Stimulated activated CD4-positive, alpha-beta T cell treated with anti-CD3 and anti-CD28 coated beads, Interleukin-15, amount 100 ng/mL, for 24 hours (primary cell): ENCODE results near the gene RUSC1.
"Not testable (repeated sequence)": the region's sequence is repeated elsewhere in the genome, so short reads cannot be mapped to it uniquely, and the experiment has no call there.

Experiments used
- DNase-seq: peaks from one replicate; pipeline ENCODE4 v3.0.0-alpha.2; 2020

Gene RUSC1, protein sequence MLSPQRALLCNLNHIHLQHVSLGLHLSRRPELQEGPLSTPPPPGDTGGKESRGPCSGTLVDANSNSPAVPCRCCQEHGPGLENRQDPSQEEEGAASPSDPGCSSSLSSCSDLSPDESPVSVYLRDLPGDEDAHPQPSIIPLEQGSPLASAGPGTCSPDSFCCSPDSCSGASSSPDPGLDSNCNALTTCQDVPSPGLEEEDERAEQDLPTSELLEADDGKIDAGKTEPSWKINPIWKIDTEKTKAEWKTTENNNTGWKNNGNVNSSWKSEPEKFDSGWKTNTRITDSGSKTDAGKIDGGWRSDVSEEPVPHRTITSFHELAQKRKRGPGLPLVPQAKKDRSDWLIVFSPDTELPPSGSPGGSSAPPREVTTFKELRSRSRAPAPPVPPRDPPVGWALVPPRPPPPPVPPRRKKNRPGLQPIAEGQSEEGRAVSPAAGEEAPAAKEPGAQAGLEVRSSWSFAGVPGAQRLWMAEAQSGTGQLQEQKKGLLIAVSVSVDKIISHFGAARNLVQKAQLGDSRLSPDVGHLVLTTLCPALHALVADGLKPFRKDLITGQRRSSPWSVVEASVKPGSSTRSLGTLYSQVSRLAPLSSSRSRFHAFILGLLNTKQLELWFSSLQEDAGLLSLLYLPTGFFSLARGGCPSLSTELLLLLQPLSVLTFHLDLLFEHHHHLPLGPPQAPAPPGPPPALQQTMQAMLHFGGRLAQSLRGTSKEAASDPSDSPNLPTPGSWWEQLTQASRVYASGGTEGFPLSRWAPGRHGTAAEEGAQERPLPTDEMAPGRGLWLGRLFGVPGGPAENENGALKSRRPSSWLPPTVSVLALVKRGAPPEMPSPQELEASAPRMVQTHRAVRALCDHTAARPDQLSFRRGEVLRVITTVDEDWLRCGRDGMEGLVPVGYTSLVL

DNA sequence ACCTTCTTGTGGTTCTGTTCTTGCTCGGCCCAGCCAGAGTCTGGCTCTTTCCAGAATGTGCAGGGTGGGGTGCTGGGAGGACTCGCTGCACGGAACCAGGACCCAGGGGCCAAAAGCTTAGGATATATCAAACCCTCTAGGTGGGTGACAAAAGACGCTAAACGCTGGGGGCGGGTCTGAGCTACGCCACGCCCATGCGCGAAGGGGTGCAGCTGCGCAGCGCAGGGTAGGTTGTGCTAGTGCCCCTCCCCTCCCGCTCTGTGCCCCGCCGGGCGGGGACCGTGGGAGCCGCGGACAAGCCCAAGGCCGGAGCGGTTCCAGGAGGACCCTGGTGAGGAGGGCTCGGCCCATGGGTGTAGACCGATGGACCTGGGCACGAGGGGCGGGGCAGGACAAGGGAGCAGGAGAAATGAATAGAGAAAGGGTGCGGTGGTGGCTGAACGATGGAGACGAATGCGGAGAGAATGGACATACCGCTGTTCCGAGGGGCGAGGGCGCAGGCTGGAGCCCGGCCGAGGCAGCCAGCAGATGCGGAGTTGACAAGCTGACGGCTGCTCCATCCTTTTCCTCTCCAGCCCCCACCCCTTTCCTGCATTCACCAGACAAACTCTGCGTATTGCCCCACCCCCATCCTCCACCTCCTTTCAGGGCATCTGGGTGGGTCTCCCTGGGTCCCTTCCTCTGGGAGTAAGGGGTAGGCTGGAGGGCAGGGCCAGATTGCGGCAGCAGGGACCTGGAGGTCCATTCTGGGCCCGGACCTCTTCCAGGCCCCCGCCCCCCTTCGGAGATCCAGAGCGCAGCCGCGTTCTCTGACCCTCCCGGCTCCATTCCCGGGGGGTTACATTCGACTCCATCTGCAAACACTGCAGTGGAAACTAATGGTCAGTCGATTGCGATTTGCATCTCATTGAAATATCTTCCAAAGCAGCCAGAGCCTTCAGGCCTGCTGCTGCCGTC, at the start of gene RUSC1:
RUSC1 (plus strand) TSS at position 234 of the 957 bp plus-strand sequence. CDS start 880 bp downstream, outside the sequence.
- peak; percentile 85 for DNase-seq

DNA sequence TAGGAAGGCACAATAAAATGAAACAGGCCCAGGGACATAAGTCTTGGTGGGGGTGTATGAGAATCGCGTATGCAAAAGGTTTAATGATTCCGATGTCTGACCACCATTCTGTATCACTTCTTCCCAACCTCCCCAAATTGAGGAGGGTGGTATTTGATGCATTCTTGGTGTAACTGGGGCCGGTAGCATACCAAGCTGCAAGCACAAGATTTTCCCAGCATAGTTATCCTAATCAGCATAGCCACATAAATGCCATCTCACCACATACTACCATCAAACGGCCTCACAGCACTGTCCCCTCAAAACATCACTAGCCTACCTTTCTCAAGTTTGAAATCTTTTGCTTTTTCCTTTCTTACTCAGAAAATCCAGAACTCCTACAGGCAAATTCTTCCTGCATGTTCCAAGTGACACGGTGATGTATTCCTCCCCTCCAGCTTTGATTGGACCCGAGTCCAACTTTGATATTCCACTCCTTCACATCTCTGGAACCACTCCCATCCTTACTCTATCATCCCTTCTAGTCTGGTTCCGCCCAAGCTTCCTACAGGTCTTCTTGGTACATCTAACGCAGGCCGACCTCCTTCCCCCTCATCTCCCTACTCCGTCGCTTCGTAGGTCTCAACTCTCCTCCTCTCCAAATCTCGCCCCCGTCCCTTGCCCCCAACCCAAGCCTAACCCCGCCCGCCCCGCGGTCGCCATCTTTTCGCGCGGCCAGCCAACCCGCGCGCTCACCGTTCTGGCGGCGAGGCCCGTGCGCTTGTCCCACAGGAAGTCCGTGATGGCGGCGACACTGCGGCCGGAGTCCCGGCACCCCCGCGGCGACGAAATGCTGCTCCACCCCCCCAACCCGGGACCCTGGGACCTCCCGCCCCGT, 48.0 kb upstream of the RUSC1 start:
- DNase-seq: no peak

DNA sequence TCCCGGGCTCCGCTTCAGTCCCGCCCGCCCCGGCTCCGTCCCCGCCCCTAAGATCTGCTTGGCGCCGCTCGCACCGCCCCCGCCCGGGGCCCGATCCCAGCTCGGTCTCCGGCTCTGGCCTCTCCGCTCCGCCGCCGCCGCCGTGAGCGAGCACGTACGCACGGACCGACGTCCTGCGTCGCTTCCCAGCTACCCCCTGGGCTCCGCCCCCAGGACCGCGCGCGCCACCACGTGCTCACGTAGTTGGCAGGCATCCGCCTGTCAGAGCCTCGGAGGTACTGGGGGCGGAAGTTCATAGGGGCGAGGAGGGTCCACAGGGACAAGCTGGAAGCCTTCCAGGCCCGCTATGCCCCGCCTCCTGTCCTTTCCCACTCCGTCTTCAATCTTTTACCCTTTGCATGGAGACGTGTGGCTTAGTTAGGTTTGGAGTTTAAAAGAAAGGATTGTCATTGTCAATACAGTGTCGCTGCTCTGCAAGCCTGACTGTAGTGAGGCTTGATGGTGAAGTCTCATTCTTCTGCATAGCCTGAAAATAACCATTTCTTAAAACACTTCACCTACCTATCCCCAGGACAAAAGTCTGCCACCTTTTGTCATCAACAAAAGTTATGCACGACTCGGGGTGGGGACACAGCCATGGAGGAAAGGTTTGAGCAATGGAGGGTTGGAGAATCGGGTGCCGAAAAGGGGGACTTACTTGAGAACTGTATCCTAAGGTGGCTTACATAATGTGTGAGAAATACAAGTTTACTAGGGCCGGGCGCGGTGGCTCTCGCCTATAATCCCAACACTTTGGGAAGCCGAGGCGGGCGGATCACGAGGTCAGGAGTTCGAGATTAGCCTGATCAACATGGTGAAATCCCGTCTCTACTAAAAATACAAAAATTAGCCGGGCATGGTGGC, 47.1 kb upstream of the RUSC1 start, which contains the start of gene CLK2:
CLK2 (minus strand) TSS at position 162 of the 903 bp plus-strand sequence. CDS start 2,527 bp downstream, outside the sequence.
- DNase-seq: peak; percentile 99

DNA sequence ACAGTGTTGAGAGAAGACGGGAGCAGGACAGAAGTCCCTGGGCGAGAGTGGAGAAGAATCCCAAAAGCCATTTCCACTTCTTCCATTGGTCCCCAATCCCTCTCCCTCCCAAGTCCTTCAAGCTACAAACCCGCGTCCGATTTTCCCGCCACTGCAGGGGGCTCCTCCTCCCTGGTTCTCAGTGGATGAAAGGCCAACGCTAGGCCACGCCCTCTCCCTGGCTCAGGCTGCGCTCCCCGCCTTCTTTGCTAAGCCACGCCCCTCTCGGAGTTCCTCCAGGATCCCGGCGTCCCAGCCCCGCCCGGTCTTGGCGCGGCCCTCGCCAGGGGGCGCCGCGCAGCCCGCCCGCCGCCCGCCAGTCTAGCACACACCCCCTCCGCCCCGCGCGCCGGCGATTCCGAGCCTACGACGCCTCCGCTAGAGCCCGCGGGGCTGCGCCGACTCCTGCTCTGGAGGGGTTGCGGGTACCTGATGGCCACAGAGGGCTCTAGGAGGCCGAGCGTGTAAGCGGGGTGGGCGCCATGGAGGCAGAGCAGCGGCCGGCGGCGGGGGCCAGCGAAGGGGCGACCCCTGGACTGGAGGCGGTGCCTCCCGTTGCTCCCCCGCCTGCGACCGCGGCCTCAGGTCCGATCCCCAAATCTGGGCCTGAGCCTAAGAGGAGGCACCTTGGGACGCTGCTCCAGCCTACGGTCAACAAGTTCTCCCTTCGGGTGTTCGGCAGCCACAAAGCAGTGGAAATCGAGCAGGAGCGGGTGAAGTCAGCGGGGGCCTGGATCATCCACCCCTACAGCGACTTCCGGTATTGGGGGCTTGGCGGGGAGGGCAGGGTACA, 43.4 kb upstream of the RUSC1 start, which contains the start of gene HCN3:
HCN3 (plus strand) TSS at position 394 of the 832 bp plus-strand sequence; CDS start at position 522, 128 bp downstream.
- DNase-seq: peak; percentile 99

DNA sequence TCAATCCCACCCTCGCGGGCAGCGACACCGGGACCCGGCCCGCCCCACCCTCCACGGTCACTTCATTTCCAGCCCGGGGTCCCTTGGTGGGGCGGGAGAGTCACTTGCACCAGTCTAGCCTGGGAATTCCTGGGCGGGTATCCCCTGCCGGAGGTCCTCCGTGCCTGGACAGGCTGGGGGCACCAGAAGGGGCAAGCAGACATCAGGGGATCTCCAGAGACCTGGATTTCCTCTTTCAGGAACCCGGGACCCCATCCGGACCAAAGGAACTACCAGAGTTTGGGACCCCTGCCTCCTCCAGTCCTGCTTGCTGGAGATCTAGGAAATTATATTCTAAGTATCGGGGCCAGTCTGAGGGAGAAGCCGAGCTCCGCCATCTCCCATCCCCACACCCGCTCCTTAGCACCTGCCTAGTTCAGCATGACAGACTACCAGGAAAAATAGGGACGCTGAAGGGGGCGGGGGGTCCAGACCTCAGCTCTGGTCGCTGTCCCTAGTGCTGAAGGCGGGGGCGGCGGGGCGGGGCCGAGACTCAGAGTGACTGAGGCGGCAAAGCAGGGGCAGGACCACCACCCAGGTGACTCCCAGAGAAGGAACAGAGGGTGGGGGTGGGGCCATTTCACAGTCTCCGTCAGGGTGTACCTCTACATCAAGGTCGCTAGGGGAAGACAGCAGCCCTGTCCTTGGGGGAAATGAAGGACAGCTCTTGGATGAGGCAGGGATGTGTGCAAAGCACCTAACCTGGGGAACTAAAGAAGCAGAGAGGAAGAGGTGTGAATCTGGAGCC, 42.6 kb upstream of the RUSC1 start:
- DNase-seq: peak; percentile 80

DNA sequence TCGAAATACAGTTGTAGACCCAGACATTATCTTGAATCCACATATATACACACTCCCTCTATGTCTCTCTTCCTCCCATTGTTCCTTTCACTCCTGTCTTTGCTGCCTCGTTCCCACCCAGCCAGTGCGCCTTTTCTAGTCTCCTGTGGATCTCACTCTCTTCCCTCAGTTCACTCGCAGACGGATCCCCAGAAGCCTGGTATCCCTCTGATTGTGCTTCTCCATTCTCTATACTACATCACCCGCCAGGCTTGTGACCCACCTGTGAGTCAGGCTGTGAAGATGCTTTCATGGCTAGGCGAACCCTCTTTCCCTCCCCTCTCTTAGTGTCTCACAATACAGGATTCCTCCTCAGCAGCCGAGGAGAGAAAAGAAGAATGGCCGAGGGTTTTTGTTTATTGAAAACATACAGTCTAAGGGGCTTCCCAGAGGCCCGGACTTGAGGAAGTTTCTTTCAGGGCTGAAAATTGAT, 42.0 kb upstream of the RUSC1 start:
- no peak for DNase-seq

DNA sequence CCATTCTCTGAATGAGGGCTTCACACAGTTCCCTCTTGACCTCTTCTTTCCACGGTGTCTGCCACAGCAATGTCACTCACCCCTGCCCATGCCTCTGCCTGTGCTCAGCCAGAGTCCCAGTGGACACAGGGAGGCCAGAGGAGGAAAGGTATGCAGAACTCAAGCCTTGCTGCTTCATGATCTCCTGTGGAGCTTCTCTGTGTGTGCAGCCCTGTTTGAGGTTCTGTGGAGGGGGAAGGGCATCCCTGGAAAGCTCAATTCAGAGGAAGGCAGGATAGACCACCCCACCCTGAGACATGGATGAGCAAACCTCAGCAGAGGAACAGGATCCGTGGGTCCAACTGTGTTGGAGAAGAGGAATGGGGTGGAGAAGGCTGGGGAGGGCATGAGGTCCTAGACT, 41.4 kb upstream of the RUSC1 start:
- DNase-seq: no peak

DNA sequence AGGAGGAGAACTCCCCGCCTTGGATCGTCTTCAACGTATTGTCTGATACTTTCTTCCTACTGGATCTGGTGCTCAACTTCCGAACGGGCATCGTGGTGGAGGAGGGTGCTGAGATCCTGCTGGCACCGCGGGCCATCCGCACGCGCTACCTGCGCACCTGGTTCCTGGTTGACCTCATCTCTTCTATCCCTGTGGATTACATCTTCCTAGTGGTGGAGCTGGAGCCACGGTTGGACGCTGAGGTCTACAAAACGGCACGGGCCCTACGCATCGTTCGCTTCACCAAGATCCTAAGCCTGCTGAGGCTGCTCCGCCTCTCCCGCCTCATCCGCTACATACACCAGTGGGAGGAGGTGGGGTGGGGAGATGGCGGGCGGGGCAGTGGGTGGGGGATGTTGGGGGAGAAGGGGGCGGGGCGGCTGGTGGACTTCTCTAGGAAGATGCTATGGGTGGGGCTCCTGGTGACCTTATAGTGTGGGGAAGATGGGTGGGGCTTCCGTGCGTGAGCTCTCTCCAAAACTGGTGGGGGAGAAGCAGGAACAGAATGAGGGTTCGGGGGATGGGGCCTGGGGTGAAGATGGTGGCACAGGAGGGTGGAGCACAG, 38.1 kb upstream of the RUSC1 start:
- no peak for DNase-seq

DNA sequence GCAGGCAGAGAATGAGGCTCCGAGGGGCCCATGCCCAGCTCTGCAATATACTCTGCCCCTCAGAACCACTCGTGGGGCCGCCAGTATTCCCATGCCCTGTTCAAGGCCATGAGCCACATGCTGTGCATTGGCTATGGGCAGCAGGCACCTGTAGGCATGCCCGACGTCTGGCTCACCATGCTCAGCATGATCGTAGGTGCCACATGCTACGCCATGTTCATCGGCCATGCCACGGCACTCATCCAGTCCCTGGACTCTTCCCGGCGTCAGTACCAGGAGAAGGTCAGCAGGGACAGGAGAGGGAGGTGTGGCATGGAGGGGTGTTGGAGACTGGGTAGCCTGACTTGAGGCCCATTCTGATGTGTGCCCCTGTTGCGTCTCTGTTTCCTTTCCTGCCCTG, 36.2 kb upstream of the RUSC1 start:
- DNase-seq: no peak

DNA sequence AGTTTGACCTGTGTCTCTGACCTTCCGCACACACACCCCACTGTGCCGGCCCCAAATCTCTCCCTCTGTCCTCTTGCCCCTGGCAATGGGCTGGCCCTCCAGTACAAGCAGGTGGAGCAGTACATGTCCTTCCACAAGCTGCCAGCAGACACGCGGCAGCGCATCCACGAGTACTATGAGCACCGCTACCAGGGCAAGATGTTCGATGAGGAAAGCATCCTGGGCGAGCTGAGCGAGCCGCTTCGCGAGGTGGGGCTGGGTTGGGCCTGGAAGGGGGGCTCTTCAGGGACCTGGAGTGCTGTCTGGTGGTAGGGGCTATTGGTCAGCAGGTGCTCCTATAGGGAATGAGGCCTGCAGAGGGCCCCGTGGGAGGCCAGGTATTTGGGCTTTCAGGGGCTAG, 35.6 kb upstream of the RUSC1 start:
- DNase-seq: no peak

DNA sequence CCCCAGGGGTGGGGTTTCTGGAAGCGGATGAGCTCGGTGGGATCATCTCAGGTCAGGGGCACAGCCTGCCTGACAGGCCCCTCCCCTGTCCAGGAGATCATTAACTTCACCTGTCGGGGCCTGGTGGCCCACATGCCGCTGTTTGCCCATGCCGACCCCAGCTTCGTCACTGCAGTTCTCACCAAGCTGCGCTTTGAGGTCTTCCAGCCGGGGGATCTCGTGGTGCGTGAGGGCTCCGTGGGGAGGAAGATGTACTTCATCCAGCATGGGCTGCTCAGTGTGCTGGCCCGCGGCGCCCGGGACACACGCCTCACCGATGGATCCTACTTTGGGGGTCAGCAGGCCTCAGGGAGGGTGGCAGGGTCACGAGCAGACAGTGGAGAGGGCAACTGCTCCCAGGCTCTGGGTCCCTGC, 35.1 kb upstream of the RUSC1 start:
- no peak for DNase-seq

DNA sequence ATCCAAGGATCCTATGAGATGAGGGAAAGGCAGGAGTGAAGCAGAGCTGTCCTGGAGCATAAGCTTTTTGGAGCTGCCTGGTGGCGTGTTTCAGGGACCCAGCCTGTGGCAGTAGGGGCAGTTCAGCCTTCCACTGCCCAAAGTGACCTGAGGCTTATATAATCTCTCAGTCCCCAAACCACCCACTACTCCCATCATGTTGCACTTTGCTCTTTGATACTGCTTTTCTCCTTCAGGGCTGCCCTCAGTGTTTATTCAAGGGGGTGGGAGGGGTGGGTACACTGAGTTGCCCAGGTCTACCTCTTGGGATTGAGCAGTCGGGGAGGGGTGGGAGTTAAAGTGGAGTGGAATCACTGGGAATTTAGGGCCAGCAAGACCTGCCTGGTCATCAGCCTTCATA, 34.1 kb upstream of the RUSC1 start:
- no peak for DNase-seq

DNA sequence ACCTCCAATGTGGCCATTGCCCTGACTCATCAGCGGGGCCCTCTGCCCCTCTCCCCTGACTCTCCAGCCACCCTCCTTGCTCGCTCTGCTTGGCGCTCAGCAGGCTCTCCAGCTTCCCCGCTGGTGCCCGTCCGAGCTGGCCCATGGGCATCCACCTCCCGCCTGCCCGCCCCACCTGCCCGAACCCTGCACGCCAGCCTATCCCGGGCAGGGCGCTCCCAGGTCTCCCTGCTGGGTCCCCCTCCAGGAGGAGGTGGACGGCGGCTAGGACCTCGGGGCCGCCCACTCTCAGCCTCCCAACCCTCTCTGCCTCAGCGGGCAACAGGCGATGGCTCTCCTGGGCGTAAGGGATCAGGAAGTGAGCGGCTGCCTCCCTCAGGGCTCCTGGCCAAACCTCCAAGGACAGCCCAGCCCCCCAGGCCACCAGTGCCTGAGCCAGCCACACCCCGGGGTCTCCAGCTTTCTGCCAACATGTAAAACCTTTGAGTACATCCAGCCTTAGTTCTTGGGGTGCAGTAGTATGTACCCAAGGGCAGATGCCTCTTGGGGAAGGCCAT, 32.6 kb upstream of the RUSC1 start:
- no peak for DNase-seq

DNA sequence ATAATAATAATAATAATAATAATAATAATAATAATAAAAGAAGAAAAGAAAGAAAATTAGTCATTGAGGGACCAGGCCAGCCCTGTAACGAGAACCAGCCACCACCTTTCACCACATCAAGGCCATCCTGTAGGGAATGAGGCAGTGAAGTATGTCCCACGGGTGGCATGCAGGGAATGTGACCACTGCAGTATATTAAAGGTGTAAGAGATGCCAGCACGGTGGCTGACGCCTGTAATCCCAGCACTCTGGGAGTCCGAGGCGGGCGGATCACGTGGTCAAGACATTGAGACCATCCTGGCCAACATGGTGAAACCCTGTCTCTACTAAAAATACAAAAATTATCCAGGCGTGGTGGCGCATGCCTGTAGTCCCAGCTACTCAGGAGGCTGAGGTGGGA, 29.7 kb upstream of the RUSC1 start:
- DNase-seq: not testable (repeated sequence)

DNA sequence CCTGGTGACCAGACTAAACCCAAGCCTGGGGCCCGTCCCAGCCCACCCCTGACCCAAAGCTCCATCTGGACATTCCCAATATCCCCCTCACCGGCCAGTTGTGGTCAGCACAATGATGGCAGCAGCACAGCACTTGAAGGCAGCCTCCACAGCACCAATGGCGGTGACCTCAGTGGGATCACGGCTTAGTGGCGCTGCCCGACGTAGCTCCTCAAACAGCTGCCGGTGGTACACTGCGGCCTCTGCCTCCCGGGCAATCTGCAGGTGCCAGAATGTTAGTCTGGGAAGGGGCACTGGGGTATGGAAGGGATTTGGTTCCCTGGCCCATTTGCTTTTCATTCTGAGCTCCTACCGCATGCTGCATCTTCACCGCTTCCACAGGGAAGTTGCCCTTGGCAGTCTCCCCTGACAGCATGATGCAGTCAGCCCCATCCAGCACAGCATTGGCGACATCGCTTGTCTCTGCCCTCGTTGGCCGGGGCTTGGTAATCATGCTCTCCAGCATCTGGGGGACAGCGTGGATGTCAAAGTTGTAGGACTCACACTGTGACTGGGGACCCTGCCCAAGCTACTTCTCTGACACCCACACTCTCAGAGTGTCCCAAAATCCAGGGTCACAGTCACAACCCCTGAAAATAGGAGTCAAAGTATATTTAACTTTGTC, 27.5 kb upstream of the RUSC1 start:
- DNase-seq: no peak

DNA sequence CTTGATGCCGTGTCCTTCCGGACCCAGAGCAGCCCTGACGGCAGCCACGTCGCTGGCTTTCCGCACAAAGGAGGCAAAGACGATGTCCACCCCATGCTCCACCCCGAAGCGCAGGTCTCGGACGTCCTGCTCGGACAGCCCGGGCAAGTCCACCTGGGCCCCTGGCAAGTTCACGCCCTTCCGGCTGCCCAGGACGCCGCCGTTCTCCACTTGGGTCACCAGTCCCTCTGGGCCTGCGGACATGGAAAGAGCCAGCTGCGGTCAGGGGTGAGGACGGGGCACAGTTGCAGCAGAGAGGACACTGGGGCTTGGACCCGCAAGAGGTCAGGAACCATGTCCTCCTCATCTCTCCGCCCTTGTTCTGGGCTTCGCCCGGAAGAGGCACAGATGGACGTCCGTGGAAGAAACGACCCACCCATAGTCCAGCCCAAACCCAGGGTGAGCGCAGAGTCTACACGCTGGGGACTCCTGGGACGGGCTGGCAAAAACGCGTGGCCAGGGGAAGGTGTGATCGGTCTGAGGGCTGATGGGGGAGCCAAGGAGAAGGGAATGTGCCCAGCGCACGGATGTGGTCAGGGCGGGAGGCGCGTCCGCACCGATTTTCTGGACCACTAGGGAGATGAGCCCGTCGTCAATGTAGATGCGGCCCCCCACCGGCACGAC, 26.0 kb upstream of the RUSC1 start:
- no peak for DNase-seq
